Endodermal cell (in vitro differentiated cells): ENCODE data around the gene ANKRD10. TPM values are rescaled to one million over a fixed set of nuclear protein-coding genes. Genes with fewer than 3 reads are reported as not detected.

Experiments
- DNase-seq: peaks from one replicate; pipeline ENCODE4 v3.0.0-alpha.2; 2017
- H3K27ac ChIP-seq: 2 replicates; pipeline ENCODE4 v1.5.1; 2013; ENCODE audit warnings: mild to moderate bottlenecking, low read depth, low read length, moderate library complexity
- H3K27me3 ChIP-seq: 2 replicates; pipeline ENCODE4 v1.6.1; 2013; ENCODE audit warnings: mild to moderate bottlenecking, low read length, moderate library complexity; ENCODE audit not compliant: insufficient read depth, control insufficient read depth, poor library complexity, severe bottlenecking
- H3K36me3 ChIP-seq: 2 replicates; pipeline ENCODE4 v1.7.0; 2013; ENCODE audit warnings: mild to moderate bottlenecking, low read length, moderate library complexity; ENCODE audit not compliant: control insufficient read depth, insufficient read depth
- H3K4me1 ChIP-seq: one replicate; pipeline ENCODE4 v1.7.0; 2013; ENCODE audit warnings: low read length; ENCODE audit not compliant: control insufficient read depth, insufficient read depth
- H3K4me3 ChIP-seq: 2 replicates; pipeline ENCODE4 v1.5.1; 2013; ENCODE audit warnings: mild to moderate bottlenecking, low read length, moderate library complexity
- H3K9ac ChIP-seq: 2 replicates; pipeline ENCODE4 v1.6.1; 2013; ENCODE audit warnings: mild to moderate bottlenecking, low read length, moderate library complexity; ENCODE audit not compliant: poor library complexity, severe bottlenecking; ENCODE audit errors: extremely low read depth
- H3K9me3 ChIP-seq: 2 replicates; pipeline ENCODE4 v1.6.1; 2013; ENCODE audit warnings: mild to moderate bottlenecking, low read length, moderate library complexity; ENCODE audit not compliant: control insufficient read depth
- H3K27ac Mint-ChIP-seq: 2 replicates; pipeline ENCODE4 v1.8.0; 2020; ENCODE audit warnings: mixed read lengths
- H3K27me3 Mint-ChIP-seq: 2 replicates; pipeline ENCODE4 v1.8.0; 2021; ENCODE audit warnings: mild to moderate bottlenecking, mixed read lengths; ENCODE audit not compliant: insufficient read depth
- H3K36me3 Mint-ChIP-seq: 2 replicates; pipeline ENCODE4 v1.8.0; 2020; ENCODE audit warnings: low read depth, mixed read lengths
- H3K4me1 Mint-ChIP-seq: 2 replicates; pipeline ENCODE4 v1.8.0; 2020; ENCODE audit warnings: mixed read lengths
- H3K4me3 Mint-ChIP-seq: 2 replicates; pipeline ENCODE4 v1.8.0; 2020; ENCODE audit warnings: mild to moderate bottlenecking, moderate library complexity, mixed read lengths
- H3K9me3 Mint-ChIP-seq: 2 replicates; pipeline ENCODE4 v1.8.0; 2020; ENCODE audit warnings: mild to moderate bottlenecking, mixed read lengths
- CTCF ChIP-seq: fragments of 200-600 bp; sonication (generic); conservative IDR thresholded peaks from 2 replicates; pipeline ENCODE4 v1.5.0; 2021; ENCODE audit warnings: antibody characterized with exemption, mild to moderate bottlenecking
- WGBS, 2 experiments: methylation state at CpG; one replicate each; pipeline versions ENCODE4 v1.1.5 to v1.1.7; 2013; ENCODE audit warnings: missing lambda C conversion rate in 2 of 2, mixed read lengths in 1 of 2; ENCODE audit not compliant: insufficient coverage in 1 of 2, insufficient read length in 1 of 2; 5-methylcytosine and 5-hydroxymethylcytosine counted together
- total RNA-seq, 2 donors: library from RNA; stranded (reverse); fragmentation: NEBNext Ultra II Directional in 1 of 2; extraction: Animal tissue kit (Norgen Biotek cat#: 25700) in 1 of 2; gene quantifications; 2 replicates in 1 of 2; 3 replicates in 1 of 2; pipeline ENCODE4 v1.2.1, GENCODE V29; 2021

ANKRD10 gene
- total RNA-seq, 2 donors from 2014 or later = 148 to 182 TPM

- no peak for DNase-seq
- no peak overlapping the region for H3K4me3 Mint-ChIP-seq
- peaks cover 54% of the 10 kb centered on the region for H3K9me3 Mint-ChIP-seq
- no peak for TF ChIP-seq CTCF
- H3K36me3 ChIP-seq = no peaks in the 10 kb centered on the region
- 93 to 100% methylated on average over 3 of the region's 3 CpGs for WGBS, 2 experiments
- no peaks in the 10 kb centered on the region for H3K4me1 ChIP-seq
- no peak overlapping the region for H3K27ac ChIP-seq
- H3K4me1 Mint-ChIP-seq = no peaks in the 10 kb centered on the region
- peaks cover 12% of the 10 kb centered on the region for H3K27me3 Mint-ChIP-seq
- H3K4me3 ChIP-seq = peak overlapping the region; percentile 28
- H3K27me3 ChIP-seq = peaks cover 11% of the 10 kb centered on the region
- H3K9ac ChIP-seq = no peak overlapping the region
- no peak overlapping the region for H3K27ac Mint-ChIP-seq
- peaks cover 31% of the 10 kb centered on the region for H3K9me3 ChIP-seq
- H3K36me3 Mint-ChIP-seq = peaks cover 6% of the 10 kb centered on the region
Observed at GRCh38 chr13:110932588-110932987, 17.7 kb upstream of the ANKRD10 start.

- no peak for TF ChIP-seq CTCF
- Mint-ChIP-seq H3K27ac (no peak overlapping the region), H3K9me3 (peaks cover 28% of the 10 kb centered on the region), H3K4me1 (peaks cover 2% of the 10 kb centered on the region), H3K36me3 (peaks cover 6% of the 10 kb centered on the region), H3K27me3 (peaks cover 2% of the 10 kb centered on the region), H3K4me3 (no peak overlapping the region)
- H3K9ac ChIP-seq = no peak overlapping the region
- WGBS, 2 experiments = 91% methylated on average over 3 of the region's 3 CpGs; no CpG with 5 or more reads in 1 of the 2 experiments
- H3K27me3 ChIP-seq = peaks cover 11% of the 10 kb centered on the region
- no peak overlapping the region for H3K27ac ChIP-seq
- no peak overlapping the region for H3K4me3 ChIP-seq
- no peaks in the 10 kb centered on the region for H3K4me1 ChIP-seq
- DNase-seq = peak; percentile 33
- peaks cover 21% of the 10 kb centered on the region for H3K9me3 ChIP-seq
- no peaks in the 10 kb centered on the region for H3K36me3 ChIP-seq
Observed at GRCh38 chr13:110929104-110929777, 14.4 kb upstream of the ANKRD10 start.

GRCh38 chr13:110925023-110925612 lies 10.2 kb upstream of the ANKRD10 start:
- Mint-ChIP-seq H3K4me1 (peaks cover 6% of the 10 kb centered on the region), H3K36me3 (no peaks in the 10 kb centered on the region), H3K27me3 (no peaks in the 10 kb centered on the region), H3K4me3 (no peak overlapping the region), H3K27ac (no peak overlapping the region), H3K9me3 (no peaks in the 10 kb centered on the region)
- Histone ChIP-seq H3K4me1 (no peaks in the 10 kb centered on the region), H3K9me3 (no peaks in the 10 kb centered on the region), H3K4me3 (no peak overlapping the region), H3K27me3 (peaks cover 11% of the 10 kb centered on the region), H3K9ac (no peak overlapping the region), H3K36me3 (no peaks in the 10 kb centered on the region), H3K27ac (no peak overlapping the region)
- peak; percentile 74 for TF ChIP-seq CTCF
- 65 to 89% methylated on average over 4 to 8 of the region's 8 CpGs for WGBS, 2 experiments
- peak; percentile 74 for DNase-seq
